HepG2 (cell line): Measurements from ENCODE around the gene NDUFC1. TPM values are rescaled to one million over a fixed set of nuclear protein-coding genes. Genes with fewer than 3 reads are reported as not detected.

Experiments used
- CBX5 ChIP-seq: sonication (generic); formaldehyde crosslinking; IDR thresholded peaks from 2 replicates; pipeline ENCODE4 v1.4.0; 2020; ENCODE audit warnings: missing genetic modification reagents, borderline replicate concordance
- DMAP1 ChIP-seq: IDR thresholded peaks from 2 replicates; pipeline ENCODE4 v1.6.1; 2016
- ETV5 ChIP-seq: IDR thresholded peaks from 2 replicates; pipeline ENCODE4 v1.6.1; 2018; ENCODE audit warnings: missing biosample characterization, missing genetic modification reagents, inconsistent platforms, borderline replicate concordance
- FOXK1 ChIP-seq: sonication (generic); formaldehyde crosslinking; IDR thresholded peaks from 2 replicates; pipeline ENCODE4 v1.4.0; 2020; ENCODE audit warnings: low read depth, missing genetic modification reagents, borderline replicate concordance
- MAFK ChIP-seq, 2 experiments: IDR thresholded peaks in 1 of 2; conservative IDR thresholded peaks in 1 of 2; 2 replicates each; pipeline ENCODE4 v1.6.1; 2011; ENCODE audit warnings: improper control_type of control experiment in 2 of 2, low read length in 2 of 2
- NFYB ChIP-seq: sonication (generic); formaldehyde crosslinking; IDR thresholded peaks from 2 replicates; pipeline ENCODE4 v1.4.0; 2020; ENCODE audit warnings: missing genetic modification reagents
- REPIN1 ChIP-seq: sonication (generic); formaldehyde crosslinking; IDR thresholded peaks from 2 replicates; pipeline ENCODE4 v1.8.0; 2022; ENCODE audit warnings: missing genetic modification reagents, low read depth, mild to moderate bottlenecking, borderline replicate concordance
- RORA ChIP-seq: sonication (generic); formaldehyde crosslinking; IDR thresholded peaks from 2 replicates; pipeline ENCODE4 v1.5.0; 2020; ENCODE audit warnings: mild to moderate bottlenecking, missing genetic modification reagents, moderate library complexity
- U2AF1 ChIP-seq: fragments of 200-400 bp; formaldehyde crosslinking; optimal IDR thresholded peaks from 2 replicates; pipeline ENCODE3; 2017; ENCODE audit warnings: mild to moderate bottlenecking, low read depth, low read length
- ZBTB38 ChIP-seq: sonication (generic); formaldehyde crosslinking; IDR thresholded peaks from 2 replicates; pipeline ENCODE4 v1.5.1; 2020; ENCODE audit warnings: mild to moderate bottlenecking, missing genetic modification reagents
- ZNF3 ChIP-seq: IDR thresholded peaks from 2 replicates; pipeline ENCODE4 v1.7.0; 2017; ENCODE audit warnings: inconsistent platforms
- ZSCAN12 ChIP-seq: sonication (generic); formaldehyde crosslinking; IDR thresholded peaks from 2 replicates; pipeline ENCODE4 v1.9.0; 2021; ENCODE audit warnings: mild to moderate bottlenecking, missing genetic modification reagents
- ZSCAN20 ChIP-seq: sonication (generic); formaldehyde crosslinking; IDR thresholded peaks from 2 replicates; pipeline ENCODE4 v1.4.0; 2020; ENCODE audit warnings: missing genetic modification reagents, mild to moderate bottlenecking, borderline replicate concordance
- polyA plus RNA-seq, 8 experiments: library from polyadenylated mRNA; depleted of rRNA in 3 of 8; stranded (reverse) in 7 of 8; unstranded in 1 of 8; fragments of >200 nt; fragmentation: Illumina TruSeq in 4 of 8; extraction: Trizol in 4 of 8; gene quantifications; 2 replicates each; pipeline versions ENCODE4 v1.2.1 to v1.2.3, GENCODE V29; 2011 to 2016; ENCODE audit warnings: low read depth in 4 of 8, missing spikeins in 1 of 8, mixed read lengths in 1 of 8; ENCODE audit not compliant: insufficient read depth in 1 of 8
- total RNA-seq, 5 experiments: library from RNA; depleted of rRNA; stranded (reverse); fragments of >200 nt; fragmentation: Illumina TruSeq; extraction: Trizol; gene quantifications; 2 replicates each; pipeline ENCODE4 v1.2.3, GENCODE V29; 2016; ENCODE audit warnings: low read depth in 1 of 5
- TF ChIP-seq, protein P1 (sequence below): sonication (generic); formaldehyde crosslinking; IDR thresholded peaks from 2 replicates; pipeline ENCODE4 v1.5.0; 2020; ENCODE audit warnings: mild to moderate bottlenecking, missing genetic modification reagents, borderline replicate concordance
- TF ChIP-seq, protein P2 (sequence below): sonication (generic); formaldehyde crosslinking; IDR thresholded peaks from 2 replicates; pipeline ENCODE4 v1.5.1; 2020; ENCODE audit warnings: missing genetic modification reagents, mild to moderate bottlenecking, borderline replicate concordance
- TF ChIP-seq, protein P3 (sequence below): sonication (generic); formaldehyde crosslinking; IDR thresholded peaks from 2 replicates; pipeline ENCODE4 v1.8.0; 2022; ENCODE audit warnings: mild to moderate bottlenecking, missing genetic modification reagents
- TF ChIP-seq, protein P4 (sequence below): IDR thresholded peaks from 2 replicates; pipeline ENCODE4 v1.6.1; 2016; ENCODE audit warnings: mild to moderate bottlenecking, missing biosample characterization, missing genetic modification reagents
- TF ChIP-seq, protein P5 (sequence below): sonication (generic); formaldehyde crosslinking; IDR thresholded peaks from 2 replicates; pipeline ENCODE4 v1.8.0; 2023; ENCODE audit warnings: mild to moderate bottlenecking, missing genetic modification reagents
- TF ChIP-seq, protein P6 (sequence below): sonication (generic); formaldehyde crosslinking; IDR thresholded peaks from 2 replicates; pipeline ENCODE4 v1.8.1; 2023; ENCODE audit warnings: mild to moderate bottlenecking, missing genetic modification reagents, borderline replicate concordance
- TF ChIP-seq, protein P7 (sequence below): sonication (generic); formaldehyde crosslinking; IDR thresholded peaks from 2 replicates; pipeline ENCODE4 v1.9.0; 2021; ENCODE audit warnings: missing genetic modification reagents, mild to moderate bottlenecking, borderline replicate concordance
- TF ChIP-seq, protein P8 (sequence below): IDR thresholded peaks from 2 replicates; pipeline ENCODE4 v1.6.1; 2012; ENCODE audit warnings: inconsistent platforms

The NDUFC1 gene
- total and polyA plus RNA-seq, 2 of the 13 experiments (the other 11 are each of a cell fraction or from before 2014, with no cell fraction given) = 43.4 to 96.4 TPM

DNA sequence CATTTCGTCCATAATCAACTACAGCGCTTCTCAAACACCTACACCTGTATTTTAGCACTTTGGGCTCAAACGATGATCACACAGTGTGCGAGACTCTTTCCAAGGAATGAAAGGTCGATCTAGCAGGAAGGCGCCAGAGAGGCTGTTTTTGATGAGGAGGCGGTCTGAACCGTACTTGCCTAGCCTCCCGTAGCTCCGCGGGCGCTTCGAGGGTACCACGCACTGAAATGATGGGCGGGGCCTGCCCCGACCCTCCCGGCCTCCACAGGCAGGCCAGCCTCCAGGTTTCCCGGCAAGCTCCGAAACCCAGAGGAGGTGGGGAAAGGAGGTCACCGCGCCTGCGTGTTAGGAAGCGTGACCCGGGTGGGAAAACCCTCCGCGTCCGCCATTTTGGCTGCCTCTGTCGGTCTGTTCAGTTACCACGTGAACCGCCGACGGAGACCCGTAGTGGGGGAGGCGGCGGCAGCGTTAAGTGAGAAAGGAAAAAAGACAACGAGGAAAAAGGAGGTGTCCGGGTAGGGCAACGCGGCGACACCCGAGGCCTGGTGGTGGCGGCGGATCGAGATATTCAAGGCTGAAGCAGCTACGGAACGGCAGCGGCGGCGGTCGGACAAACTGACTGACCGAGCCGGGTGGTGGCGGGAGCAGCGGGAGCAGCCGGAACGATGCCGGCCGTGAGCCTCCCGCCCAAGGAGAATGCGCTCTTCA lies 1.0 kb downstream of the NDUFC1 start, which contains the start of gene NAA15 (continued):
- TF ChIP-seq FOXK1 (CRISPR knock-in tag) (peak; percentile 70; the same call in 1 of the 2 replicates), ETV5 (CRISPR knock-in tag) (peak; percentile 25; the same call in 1 of the 2 replicates), ZSCAN20 (peak; percentile 27; the same call in 1 of the 2 replicates), DMAP1 (CRISPR knock-in tag) (peak; percentile 96), ZBTB38 (CRISPR knock-in tag) (peak; percentile 48; the same call in 1 of the 2 replicates), U2AF1 (no peak), ZNF3 (CRISPR knock-in tag) (no peak), CBX5 (CRISPR knock-in tag) (peak; percentile 59; the same call in 1 of the 2 replicates), NFYB (0 out of 2 replicates have a peak, but pooled peaks have one; percentile 38), REPIN1 (CRISPR knock-in tag) (peak; percentile 64; the same call in 1 of the 2 replicates), MAFK (conservative IDR thresholded peaks at IDR 0.05 in 1 of 2, IDR thresholded peaks at IDR 0.05 in 1 of 2; ENCODE audit: low read length in 2 of 2) (peak; percentile 38 to 53; a peak in 3 of 4 replicates), ZSCAN12 (CRISPR knock-in tag) (no peak), RORA (CRISPR knock-in tag) (no peak)
- TF ChIP-seq, protein P1, sequence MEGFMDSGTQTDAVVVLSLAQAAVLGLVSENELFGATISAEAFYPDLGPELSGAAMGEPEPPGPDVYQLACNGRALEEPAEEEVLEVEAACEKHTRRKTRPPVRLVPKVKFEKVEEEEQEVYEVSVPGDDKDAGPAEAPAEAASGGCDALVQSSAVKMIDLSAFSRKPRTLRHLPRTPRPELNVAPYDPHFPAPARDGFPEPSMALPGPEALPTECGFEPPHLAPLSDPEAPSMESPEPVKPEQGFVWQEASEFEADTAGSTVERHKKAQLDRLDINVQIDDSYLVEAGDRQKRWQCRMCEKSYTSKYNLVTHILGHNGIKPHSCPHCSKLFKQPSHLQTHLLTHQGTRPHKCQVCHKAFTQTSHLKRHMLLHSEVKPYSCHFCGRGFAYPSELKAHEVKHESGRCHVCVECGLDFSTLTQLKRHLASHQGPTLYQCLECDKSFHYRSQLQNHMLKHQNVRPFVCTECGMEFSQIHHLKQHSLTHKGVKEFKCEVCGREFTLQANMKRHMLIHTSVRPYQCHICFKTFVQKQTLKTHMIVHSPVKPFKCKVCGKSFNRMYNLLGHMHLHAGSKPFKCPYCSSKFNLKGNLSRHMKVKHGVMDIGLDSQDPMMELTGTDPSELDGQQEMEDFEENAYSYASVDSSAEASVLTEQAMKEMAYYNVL (CRISPR knock-in tag) = 0 out of 2 replicates have a peak, but pooled peaks have one; percentile 71
- TF ChIP-seq, protein P2, sequence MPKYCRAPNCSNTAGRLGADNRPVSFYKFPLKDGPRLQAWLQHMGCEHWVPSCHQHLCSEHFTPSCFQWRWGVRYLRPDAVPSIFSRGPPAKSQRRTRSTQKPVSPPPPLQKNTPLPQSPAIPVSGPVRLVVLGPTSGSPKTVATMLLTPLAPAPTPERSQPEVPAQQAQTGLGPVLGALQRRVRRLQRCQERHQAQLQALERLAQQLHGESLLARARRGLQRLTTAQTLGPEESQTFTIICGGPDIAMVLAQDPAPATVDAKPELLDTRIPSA (CRISPR knock-in tag) = no peak; the same call in 1 of the 2 replicates
- TF ChIP-seq, protein P3, sequence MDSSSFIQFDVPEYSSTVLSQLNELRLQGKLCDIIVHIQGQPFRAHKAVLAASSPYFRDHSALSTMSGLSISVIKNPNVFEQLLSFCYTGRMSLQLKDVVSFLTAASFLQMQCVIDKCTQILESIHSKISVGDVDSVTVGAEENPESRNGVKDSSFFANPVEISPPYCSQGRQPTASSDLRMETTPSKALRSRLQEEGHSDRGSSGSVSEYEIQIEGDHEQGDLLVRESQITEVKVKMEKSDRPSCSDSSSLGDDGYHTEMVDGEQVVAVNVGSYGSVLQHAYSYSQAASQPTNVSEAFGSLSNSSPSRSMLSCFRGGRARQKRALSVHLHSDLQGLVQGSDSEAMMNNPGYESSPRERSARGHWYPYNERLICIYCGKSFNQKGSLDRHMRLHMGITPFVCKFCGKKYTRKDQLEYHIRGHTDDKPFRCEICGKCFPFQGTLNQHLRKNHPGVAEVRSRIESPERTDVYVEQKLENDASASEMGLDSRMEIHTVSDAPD (CRISPR knock-in tag) = peak; percentile 62; the same call in 1 of the 2 replicates
- TF ChIP-seq, protein P4, sequence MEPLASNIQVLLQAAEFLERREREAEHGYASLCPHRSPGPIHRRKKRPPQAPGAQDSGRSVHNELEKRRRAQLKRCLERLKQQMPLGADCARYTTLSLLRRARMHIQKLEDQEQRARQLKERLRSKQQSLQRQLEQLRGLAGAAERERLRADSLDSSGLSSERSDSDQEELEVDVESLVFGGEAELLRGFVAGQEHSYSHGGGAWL (CRISPR knock-in tag) = peak; percentile 91
- TF ChIP-seq, protein P5, sequence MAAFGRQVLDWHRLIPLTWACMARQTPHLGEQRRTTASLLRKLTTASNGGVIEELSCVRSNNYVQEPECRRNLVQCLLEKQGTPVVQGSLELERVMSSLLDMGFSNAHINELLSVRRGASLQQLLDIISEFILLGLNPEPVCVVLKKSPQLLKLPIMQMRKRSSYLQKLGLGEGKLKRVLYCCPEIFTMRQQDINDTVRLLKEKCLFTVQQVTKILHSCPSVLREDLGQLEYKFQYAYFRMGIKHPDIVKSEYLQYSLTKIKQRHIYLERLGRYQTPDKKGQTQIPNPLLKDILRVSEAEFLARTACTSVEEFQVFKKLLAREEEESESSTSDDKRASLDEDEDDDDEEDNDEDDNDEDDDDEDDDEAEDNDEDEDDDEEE (CRISPR knock-in tag) = no peak
- TF ChIP-seq, protein P6, sequence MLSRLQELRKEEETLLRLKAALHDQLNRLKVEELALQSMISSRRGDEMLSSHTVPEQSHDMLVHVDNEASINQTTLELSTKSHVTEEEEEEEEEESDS (CRISPR knock-in tag) = 0 out of 2 replicates have a peak, but pooled peaks have one; percentile 27
- TF ChIP-seq, protein P7, sequence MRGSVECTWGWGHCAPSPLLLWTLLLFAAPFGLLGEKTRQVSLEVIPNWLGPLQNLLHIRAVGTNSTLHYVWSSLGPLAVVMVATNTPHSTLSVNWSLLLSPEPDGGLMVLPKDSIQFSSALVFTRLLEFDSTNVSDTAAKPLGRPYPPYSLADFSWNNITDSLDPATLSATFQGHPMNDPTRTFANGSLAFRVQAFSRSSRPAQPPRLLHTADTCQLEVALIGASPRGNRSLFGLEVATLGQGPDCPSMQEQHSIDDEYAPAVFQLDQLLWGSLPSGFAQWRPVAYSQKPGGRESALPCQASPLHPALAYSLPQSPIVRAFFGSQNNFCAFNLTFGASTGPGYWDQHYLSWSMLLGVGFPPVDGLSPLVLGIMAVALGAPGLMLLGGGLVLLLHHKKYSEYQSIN (CRISPR knock-in tag) = no peak
- TF ChIP-seq, protein P8, sequence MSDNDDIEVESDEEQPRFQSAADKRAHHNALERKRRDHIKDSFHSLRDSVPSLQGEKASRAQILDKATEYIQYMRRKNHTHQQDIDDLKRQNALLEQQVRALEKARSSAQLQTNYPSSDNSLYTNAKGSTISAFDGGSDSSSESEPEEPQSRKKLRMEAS = peak; percentile 98
